SH-SY5Y (cell line): Measurements from ENCODE around the gene KIF17.

Source experiments
- GATA2 ChIP-seq: IDR thresholded peaks from 2 replicates; pipeline ENCODE4 v1.6.1; 2011; ENCODE audit warnings: mild to moderate bottlenecking, low read depth, low read length
- GATA3 ChIP-seq: IDR thresholded peaks from 2 replicates; pipeline ENCODE4 v1.6.1; 2011; ENCODE audit warnings: low read depth, mild to moderate bottlenecking, low read length, moderate library complexity

GRCh38 chr1:20643080-20643479, 74.7 kb downstream of the KIF17 start:
- no peak for TF ChIP-seq GATA2
- TF ChIP-seq GATA3 = no peak
